Body of pancreas (tissue), 4 donors: ENCODE data around the gene IFNA7.

ENCODE experiments used
- POLR2A ChIP-seq, 3 donors: fragments of 450-650 bp; IDR thresholded peaks; one replicate each; pipeline ENCODE4 v1.6.1; 2016; ENCODE audit warnings: antibody characterized with exemption in 3 of 3, mild to moderate bottlenecking in 2 of 3
- TF ChIP-seq, protein P1 (sequence below), 7 experiments: fragments of 450-650 bp in 4 of 7; fragments of 200-600 bp in 3 of 7; sonication (generic) in 3 of 7; IDR thresholded peaks; one replicate each; pipeline ENCODE4 v1.5.1; 2016 to 2019; ENCODE audit warnings: antibody characterized with exemption in 7 of 7

DNA sequence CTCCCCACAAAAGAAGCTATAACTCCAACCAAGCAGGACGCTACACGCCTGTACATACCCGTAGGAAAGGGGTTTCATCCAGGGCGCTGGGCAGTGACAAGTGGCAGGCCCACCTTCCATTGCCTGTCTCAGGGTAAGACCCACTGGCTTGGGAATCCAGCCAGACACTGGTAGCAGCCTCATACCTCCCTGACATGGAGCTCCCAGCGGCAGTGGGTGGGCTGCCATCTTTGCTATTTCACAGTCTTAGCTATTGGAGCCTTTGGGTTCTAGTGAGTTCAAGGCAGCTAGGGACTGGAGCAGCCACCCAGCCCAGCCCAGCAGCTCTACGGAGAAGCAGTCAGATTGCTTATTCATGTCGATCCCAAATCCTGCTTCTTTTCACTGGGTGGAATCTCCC lies 8.3 kb upstream of the IFNA7 start:
- TF ChIP-seq, protein P1, sequence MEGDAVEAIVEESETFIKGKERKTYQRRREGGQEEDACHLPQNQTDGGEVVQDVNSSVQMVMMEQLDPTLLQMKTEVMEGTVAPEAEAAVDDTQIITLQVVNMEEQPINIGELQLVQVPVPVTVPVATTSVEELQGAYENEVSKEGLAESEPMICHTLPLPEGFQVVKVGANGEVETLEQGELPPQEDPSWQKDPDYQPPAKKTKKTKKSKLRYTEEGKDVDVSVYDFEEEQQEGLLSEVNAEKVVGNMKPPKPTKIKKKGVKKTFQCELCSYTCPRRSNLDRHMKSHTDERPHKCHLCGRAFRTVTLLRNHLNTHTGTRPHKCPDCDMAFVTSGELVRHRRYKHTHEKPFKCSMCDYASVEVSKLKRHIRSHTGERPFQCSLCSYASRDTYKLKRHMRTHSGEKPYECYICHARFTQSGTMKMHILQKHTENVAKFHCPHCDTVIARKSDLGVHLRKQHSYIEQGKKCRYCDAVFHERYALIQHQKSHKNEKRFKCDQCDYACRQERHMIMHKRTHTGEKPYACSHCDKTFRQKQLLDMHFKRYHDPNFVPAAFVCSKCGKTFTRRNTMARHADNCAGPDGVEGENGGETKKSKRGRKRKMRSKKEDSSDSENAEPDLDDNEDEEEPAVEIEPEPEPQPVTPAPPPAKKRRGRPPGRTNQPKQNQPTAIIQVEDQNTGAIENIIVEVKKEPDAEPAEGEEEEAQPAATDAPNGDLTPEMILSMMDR (IDR thresholded peaks at IDR 0.05) = no peak
- TF ChIP-seq POLR2A (IDR thresholded peaks at IDR 0.05) = no peak
